HCT116 (cell line): ENCODE measurements around the gene KIF5C. TPM values are rescaled to one million over a fixed set of nuclear protein-coding genes. Genes with fewer than 3 reads are reported as not detected.

Experiments used
- ATAC-seq: fragments of 200-7000 bp; cut with Tn5 transposase; 2 replicates; pipeline ENCODE4 v1.9.1; 2020; ENCODE audit warnings: mild to moderate bottlenecking, moderate library complexity
- BruUV-seq: library from RNA; stranded (reverse); fragments of 400-500 nt; replicated peaks from 2 replicates; lab custom pipeline; 2021; lab: Mats Ljungman, UMichigan
- CTCF ChIA-PET: fragments of 300-600 bp; sonication (Branson Sonifier 250); formaldehyde crosslinking; loops from one replicate; lab custom pipeline; 2021; ENCODE audit warnings: antibody characterized with exemption; lab: Charles Lee
- POLR2A ChIA-PET: fragments of 300-600, 350-600 bp; sonication (Branson Sonifier 250); formaldehyde crosslinking; loops from one replicate; lab custom pipeline; 2021; ENCODE audit warnings: antibody characterized with exemption; lab: Charles Lee
- RAD21 ChIA-PET, 2 experiments: fragments of 300-600 bp; sonication (Branson Sonifier 250); formaldehyde crosslinking; loops; one replicate each; lab custom pipeline; 2023; ENCODE audit warnings: low total read pairs in 2 of 2; ENCODE audit not compliant: uncharacterized antibody in 2 of 2, unreplicated experiment in 2 of 2, low non-redundant PET in 1 of 2; lab: Charles Lee
- DNase-seq: peaks from one replicate; pipeline ENCODE4 v3.0.0-alpha.2; 2010; ENCODE audit warnings: low read depth, low spot score
- H2AFZ ChIP-seq: fragments of 200-600 bp; shearing (Covaris generic), sonication (generic); 2 replicates; pipeline ENCODE4 v1.6.1; 2017; ENCODE audit warnings: low read depth, mixed run types, mixed read lengths, antibody characterized with exemption, low read length; ENCODE audit not compliant: poor library complexity, severe bottlenecking
- H3K27ac ChIP-seq: 2 replicates; pipeline ENCODE4 v1.5.1; 2012; ENCODE audit warnings: low read depth, low read length
- H3K27me3 ChIP-seq: fragments of 200-600 bp; sonication (generic); 2 replicates; pipeline ENCODE4 v1.6.1; 2016; ENCODE audit warnings: mixed run types, low read length, mixed read lengths; ENCODE audit not compliant: insufficient read depth
- H3K36me3 ChIP-seq, 2 experiments: fragments of 200-500 bp in 1 of 2; fragments of 200-600 bp in 1 of 2; sonication (Bioruptor generic) in 1 of 2; sonication (generic) in 1 of 2; 2 replicates each; pipeline versions ENCODE4 v1.5.1 to v1.6.1; 2014 to 2016; ENCODE audit warnings: low read length in 2 of 2, inconsistent platforms in 1 of 2, mixed read lengths in 1 of 2, mixed run types in 1 of 2; ENCODE audit not compliant: insufficient read depth in 2 of 2, control insufficient read depth in 1 of 2
- H3K4me1 ChIP-seq, 2 experiments: fragments of 200-600 bp in 1 of 2; sonication (generic) in 1 of 2; 2 replicates each; pipeline versions ENCODE4 v1.5.1 to v1.6.1; 2012 to 2017; ENCODE audit warnings: low read length in 2 of 2, inconsistent platforms in 1 of 2, mild to moderate bottlenecking in 1 of 2, mixed read lengths in 1 of 2, mixed run types in 1 of 2, moderate library complexity in 1 of 2; ENCODE audit not compliant: insufficient read depth in 2 of 2, control insufficient read depth in 1 of 2
- H3K4me2 ChIP-seq: fragments of 200-600 bp; sonication (generic); 2 replicates; pipeline ENCODE4 v1.6.1; 2017; ENCODE audit warnings: mixed run types, low read length, mixed read lengths
- H3K4me3 ChIP-seq, 2 experiments: fragments of 200-600 bp in 1 of 2; sonication (generic) in 1 of 2; replicated peaks in 1 of 2; 2 replicates each; pipeline ENCODE4 v1.5.1; 2011 to 2016; ENCODE audit warnings: low read length in 2 of 2, control low read depth in 1 of 2, low read depth in 1 of 2, mild to moderate bottlenecking in 1 of 2, mixed read lengths in 1 of 2, mixed run types in 1 of 2
- H3K79me2 ChIP-seq: fragments of 200-600 bp; sonication (generic); 2 replicates; pipeline ENCODE4 v1.6.1; 2017; ENCODE audit warnings: mild to moderate bottlenecking, mixed run types, low read length, moderate library complexity, mixed read lengths; ENCODE audit not compliant: insufficient read depth
- H3K9ac ChIP-seq: fragments of 200-600 bp; sonication (generic); 2 replicates; pipeline ENCODE4 v1.6.1; 2016; ENCODE audit warnings: low read length, mixed read lengths
- H3K9me2 ChIP-seq: fragments of 200-600 bp; sonication (generic), shearing (Covaris generic); 2 replicates; pipeline ENCODE4 v1.6.1; 2017; ENCODE audit warnings: mixed run types, mild to moderate bottlenecking, moderate library complexity; ENCODE audit not compliant: insufficient read depth
- H3K9me3 ChIP-seq, 2 experiments: fragments of 200-500 bp in 1 of 2; fragments of 200-600 bp in 1 of 2; sonication (Bioruptor generic) in 1 of 2; sonication (generic) in 1 of 2; 2 replicates each; pipeline ENCODE4 v1.6.1; 2014 to 2017; ENCODE audit warnings: low read length in 2 of 2, mixed read lengths in 2 of 2, inconsistent platforms in 1 of 2, low read depth in 1 of 2, mild to moderate bottlenecking in 1 of 2, mixed run types in 1 of 2, moderate library complexity in 1 of 2; ENCODE audit not compliant: control insufficient read depth in 1 of 2, insufficient read depth in 1 of 2
- H4K20me1 ChIP-seq: fragments of 200-600 bp; sonication (generic), shearing (Covaris generic); 2 replicates; pipeline ENCODE4 v1.6.1; 2017; ENCODE audit warnings: mixed run types, mild to moderate bottlenecking, moderate library complexity; ENCODE audit not compliant: insufficient read depth
- ATF3 ChIP-seq: IDR thresholded peaks from 2 replicates; pipeline ENCODE4 v1.6.1; 2012
- CBX3 ChIP-seq: IDR thresholded peaks from 2 replicates; pipeline ENCODE4 v1.6.1; 2012; ENCODE audit warnings: low read depth
- CEBPB ChIP-seq: IDR thresholded peaks from 2 replicates; pipeline ENCODE4 v1.6.1; 2012; ENCODE audit warnings: low read depth
- MAX ChIP-seq: IDR thresholded peaks from 2 replicates; pipeline ENCODE4 v1.6.1; 2012
- POLR2A ChIP-seq: IDR thresholded peaks from 2 replicates; pipeline ENCODE4 v1.7.0; 2011; ENCODE audit warnings: borderline replicate concordance; ENCODE audit not compliant: insufficient read depth, insufficient read length; ENCODE audit errors: extremely low read depth
- REST ChIP-seq: IDR thresholded peaks from 2 replicates; pipeline ENCODE4 v1.6.1; 2012; ENCODE audit warnings: low read depth
- TCF7L2 ChIP-seq: IDR thresholded peaks from 2 replicates; pipeline ENCODE4 v1.7.0; 2011; ENCODE audit warnings: borderline replicate concordance, inconsistent platforms; ENCODE audit not compliant: insufficient read depth, insufficient read length; ENCODE audit errors: extremely low read depth
- ZBTB33 ChIP-seq: IDR thresholded peaks from 2 replicates; pipeline ENCODE4 v1.6.1; 2011; ENCODE audit warnings: mild to moderate bottlenecking, low read length, moderate library complexity; ENCODE audit not compliant: insufficient replicate concordance; ENCODE audit errors: extremely low read depth
- ZNF274 ChIP-seq: fragments of 200-500 bp; sonication (Bioruptor generic); IDR thresholded peaks from 2 replicates; pipeline ENCODE4 v1.6.1; 2014; ENCODE audit warnings: mild to moderate bottlenecking, low read depth, low read length, inconsistent platforms
- intact Hi-C: fragments of 100-400 bp; cut with micrococcal nuclease; formaldehyde crosslinking; loops from 2 replicates; pipeline ENCODE4 v1.10.0; 2022
- total RNA-seq: library from RNA; stranded (reverse); gene quantifications from one replicate; pipeline ENCODE4 v1.2.1, GENCODE V29; 2021; ENCODE audit not compliant: unreplicated experiment

KIF5C gene
- total RNA-seq, 1 experiment from 2014 or later: 6.5 TPM

GRCh38 chr2:148968776-148969319 is 93.8 kb downstream of the KIF5C start:
- CTCF ChIA-PET: no interaction called here
- RAD21 ChIA-PET: no interaction called here
- Histone ChIP-seq H3K27ac (no peak overlapping the region), H3K4me1 (no peaks in the 10 kb centered on the region), H3K9me3 (no peaks in the 10 kb centered on the region), H2AFZ (no peak overlapping the region), H4K20me1 (no peaks in the 10 kb centered on the region), H3K36me3 (no peaks in the 10 kb centered on the region), H3K79me2 (no peaks in the 10 kb centered on the region)
- ATAC-seq: no peak
- intact Hi-C loops: no loop called here
- no peak for DNase-seq
- no peak for TF ChIP-seq REST
- TF ChIP-seq POLR2A: no peak
- TF ChIP-seq ATF3: no peak
- TF ChIP-seq TCF7L2: no peak
- no peak for TF ChIP-seq CBX3
- no peak for TF ChIP-seq ZNF274
- TF ChIP-seq ZBTB33: no peak
- TF ChIP-seq MAX: no peak
- no peak for TF ChIP-seq CEBPB
- TF ChIP-seq, all 23 proteins: peak for 0
- Histone ChIP-seq H3K9ac (no peak overlapping the region), H3K9me2 (no peaks in the 10 kb centered on the region), H3K4me2 (no peak overlapping the region), H3K4me3 (no peak overlapping the region), H3K27me3 (no peaks in the 10 kb centered on the region)
- POLR2A ChIA-PET: no interaction called here
- BruUV-seq: no TSS peak
